KMS-11 (cell line): ENCODE data around the gene SF3A2.

Experiments used
- H2AFZ ChIP-seq: fragments of 200-600 bp; sonication (generic); 2 replicates; pipeline ENCODE4 v1.6.1; 2016; ENCODE audit warnings: antibody characterized with exemption, mixed run types, low read depth
- H3K27ac ChIP-seq: fragments of 200-600 bp; sonication (generic); 2 replicates; pipeline ENCODE4 v1.6.1; 2016; ENCODE audit warnings: mild to moderate bottlenecking, mixed run types
- H3K27me3 ChIP-seq: fragments of 200-600 bp; sonication (generic); 2 replicates; pipeline ENCODE4 v1.6.1; 2017; ENCODE audit warnings: mild to moderate bottlenecking, low read depth, mixed run types, moderate library complexity; ENCODE audit not compliant: insufficient read depth
- H3K36me3 ChIP-seq: fragments of 200-600 bp; sonication (generic); 2 replicates; pipeline ENCODE4 v1.6.1; 2017; ENCODE audit warnings: mild to moderate bottlenecking, mixed run types; ENCODE audit not compliant: insufficient read depth
- H3K4me1 ChIP-seq: fragments of 200-600 bp; sonication (generic); 2 replicates; pipeline ENCODE4 v1.6.1; 2016; ENCODE audit warnings: mild to moderate bottlenecking, low read depth, mixed run types; ENCODE audit not compliant: poor library complexity, severe bottlenecking
- H3K4me2 ChIP-seq: fragments of 200-600 bp; sonication (generic); 2 replicates; pipeline ENCODE4 v1.7.0; 2016; ENCODE audit warnings: mild to moderate bottlenecking, mixed run types
- H3K4me3 ChIP-seq: fragments of 200-600 bp; sonication (generic); IDR thresholded peaks from 2 replicates; pipeline ENCODE4 v1.6.1; 2017; ENCODE audit warnings: low read depth, low read length, mixed read lengths; ENCODE audit not compliant: insufficient read depth
- H3K79me2 ChIP-seq: fragments of 200-600 bp; sonication (generic); 2 replicates; pipeline ENCODE4 v1.6.1; 2016; ENCODE audit warnings: low read depth, mixed run types; ENCODE audit not compliant: insufficient read depth
- H3K9ac ChIP-seq: fragments of 200-600 bp; sonication (generic); 2 replicates; pipeline ENCODE4 v1.6.1; 2016; ENCODE audit warnings: mild to moderate bottlenecking, mixed run types
- H4K20me1 ChIP-seq: fragments of 200-600 bp; sonication (generic); 2 replicates; pipeline ENCODE4 v1.6.1; 2016; ENCODE audit warnings: mild to moderate bottlenecking, mixed run types; ENCODE audit not compliant: insufficient read depth
- CTCF ChIP-seq: fragments of 200-600 bp; sonication (generic); conservative IDR thresholded peaks from 2 replicates; pipeline ENCODE4 v1.6.1; 2017; ENCODE audit warnings: low read depth, mild to moderate bottlenecking, antibody characterized with exemption, low read length, moderate library complexity, mixed read lengths

The SF3A2 gene

GRCh38 chr19:2259336-2259735 lies 22.7 kb downstream of the SF3A2 start:
- Histone ChIP-seq H2AFZ (no peak overlapping the region), H4K20me1 (no peaks in the 10 kb centered on the region), H3K4me2 (no peak overlapping the region), H3K4me3 (no peak overlapping the region), H3K79me2 (peaks cover 23% of the 10 kb centered on the region; the same call in 1 of the 2 replicates), H3K27ac (no peak overlapping the region), H3K4me1 (peaks cover 25% of the 10 kb centered on the region), H3K9ac (no peak overlapping the region), H3K36me3 (no peaks in the 10 kb centered on the region), H3K27me3 (no peaks in the 10 kb centered on the region)
- TF ChIP-seq CTCF = no peak

DNA sequence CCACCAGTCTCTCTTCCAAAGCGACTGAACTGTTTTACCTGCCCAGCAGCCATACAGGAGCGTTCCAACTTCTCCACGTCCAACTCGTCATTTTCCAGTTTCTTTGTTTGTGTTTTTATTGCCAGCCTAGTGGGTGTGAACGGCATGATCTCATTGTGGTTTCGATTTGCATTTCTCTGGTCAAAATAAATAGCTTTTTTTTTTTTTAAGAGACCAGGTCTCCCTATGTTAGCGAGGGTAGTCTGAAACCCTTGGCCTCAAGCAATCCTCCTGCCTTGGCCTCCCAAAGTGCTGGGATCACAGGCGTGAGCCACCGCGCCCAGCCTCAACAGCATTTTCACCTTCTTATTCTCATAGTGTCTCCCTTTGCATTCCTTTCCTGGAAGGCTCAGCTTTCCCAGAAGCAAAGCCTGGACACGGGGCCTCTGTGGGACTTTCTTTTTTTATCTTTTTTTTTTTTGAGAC lies 23.7 kb downstream of the SF3A2 start:
- Histone ChIP-seq H2AFZ (no peak overlapping the region), H4K20me1 (no peaks in the 10 kb centered on the region), H3K79me2 (peaks cover 15% of the 10 kb centered on the region; the same call in 1 of the 2 replicates), H3K36me3 (no peaks in the 10 kb centered on the region), H3K9ac (no peak overlapping the region), H3K4me2 (peak overlapping the region; percentile 11; the same call in 1 of the 2 replicates), H3K27ac (no peak overlapping the region), H3K4me3 (no peak overlapping the region), H3K27me3 (no peaks in the 10 kb centered on the region), H3K4me1 (peaks cover 16% of the 10 kb centered on the region)
- no peak for TF ChIP-seq CTCF

- Histone ChIP-seq H3K79me2 (peaks cover 8% of the 10 kb centered on the region; the same call in 1 of the 2 replicates), H2AFZ (no peak overlapping the region), H3K4me3 (no peak overlapping the region), H3K4me2 (no peak overlapping the region), H3K4me1 (peaks cover 21% of the 10 kb centered on the region), H4K20me1 (no peaks in the 10 kb centered on the region), H3K9ac (no peak overlapping the region), H3K36me3 (no peaks in the 10 kb centered on the region), H3K27me3 (no peaks in the 10 kb centered on the region), H3K27ac (no peak overlapping the region)
- peak; percentile 75 for TF ChIP-seq CTCF
Observed at GRCh38 chr19:2261438-2262172, 25.0 kb downstream of the SF3A2 start.

DNA sequence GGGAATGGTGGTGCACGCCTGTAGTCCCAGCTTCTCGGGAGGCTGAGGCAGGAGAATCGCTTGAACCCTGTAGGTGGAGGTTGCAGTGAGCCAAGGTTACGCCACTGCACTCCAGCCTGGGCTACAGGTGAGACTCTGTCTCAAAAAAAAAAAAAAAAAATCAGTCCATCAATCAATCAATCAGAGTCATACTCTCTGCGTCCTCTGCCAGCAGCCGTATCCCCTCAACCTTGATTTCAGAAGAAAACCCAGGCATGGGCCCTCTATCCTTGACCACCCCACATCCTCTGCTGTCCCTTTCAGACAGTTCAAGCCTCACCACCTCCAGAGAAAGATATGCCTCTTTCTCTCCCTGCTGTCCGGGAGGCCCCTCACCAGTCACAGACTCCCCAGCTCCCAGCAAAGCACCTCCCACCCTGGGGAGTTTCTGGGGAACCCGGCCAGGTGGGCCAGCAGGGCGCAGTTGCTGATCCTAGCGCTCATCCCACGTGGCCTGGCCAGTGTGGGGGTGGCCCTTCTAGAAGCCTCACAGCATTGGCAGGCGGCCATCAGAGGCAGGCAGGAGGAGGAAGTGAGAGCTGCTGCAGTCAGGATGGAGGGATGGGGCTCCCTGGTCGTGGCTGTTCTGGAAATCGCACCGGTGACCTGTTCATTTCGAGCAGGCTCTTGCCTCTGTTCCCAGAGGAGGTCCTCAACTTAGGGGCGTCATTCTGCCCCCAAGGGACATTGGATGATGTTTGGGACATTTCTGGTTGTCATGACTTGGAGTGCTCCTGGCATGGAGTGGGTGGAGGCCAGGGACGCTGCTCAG lies 29.8 kb downstream of the SF3A2 start:
- Histone ChIP-seq H3K4me1 (peaks cover 17% of the 10 kb centered on the region), H3K27ac (no peak overlapping the region), H3K4me3 (no peak overlapping the region), H3K79me2 (peaks cover 19% of the 10 kb centered on the region), H2AFZ (peak overlapping the region; percentile 30; the same call in 1 of the 2 replicates), H4K20me1 (peaks cover 3% of the 10 kb centered on the region; the same call in 1 of the 2 replicates), H3K36me3 (no peaks in the 10 kb centered on the region), H3K4me2 (0 out of 2 replicates have a peak overlapping the region, but pooled peaks have one; percentile 29), H3K27me3 (no peaks in the 10 kb centered on the region), H3K9ac (no peak overlapping the region)
- no peak for TF ChIP-seq CTCF
